Panc1 (cell line): ENCODE data around the gene NRCAM. TPM values are rescaled to one million over a fixed set of nuclear protein-coding genes. Genes with fewer than 3 reads are reported as not detected.

ENCODE experiments used
- ATAC-seq: fragments of 200-7000 bp; cut with Tn5 transposase; 2 replicates; pipeline ENCODE4 v1.9.1; 2020; ENCODE audit warnings: mild to moderate bottlenecking, moderate library complexity
- BruUV-seq: library from RNA; stranded (reverse); fragments of 400-500 nt; replicated peaks from 2 replicates; lab custom pipeline; 2021; lab: Mats Ljungman, UMichigan
- CTCF ChIA-PET: fragments of 300-600 bp; sonication (Branson Sonifier 250); formaldehyde crosslinking; loops from one replicate; lab custom pipeline; 2022; ENCODE audit warnings: antibody characterized with exemption; lab: Charles Lee
- POLR2A ChIA-PET: fragments of 300-600 bp; sonication (Branson Sonifier 250); formaldehyde crosslinking; loops from one replicate; lab custom pipeline; 2022; ENCODE audit warnings: antibody characterized with exemption; lab: Charles Lee
- DNase-seq: peaks from one replicate; pipeline ENCODE4 v3.0.0-alpha.2; 2010; ENCODE audit warnings: low read depth, low spot score
- H3K27ac ChIP-seq: 2 replicates; pipeline ENCODE4 v1.5.1; 2011; ENCODE audit warnings: mild to moderate bottlenecking, low read length, inconsistent platforms
- H3K27me3 ChIP-seq: fragments of 200-500 bp; sonication (Bioruptor generic); 2 replicates; pipeline ENCODE4 v1.6.0; 2014; ENCODE audit warnings: low read length, inconsistent platforms; ENCODE audit not compliant: control insufficient read depth, insufficient read depth
- H3K36me3 ChIP-seq: fragments of 200-500 bp; sonication (Bioruptor generic); 2 replicates; pipeline ENCODE4 v1.5.1; 2014; ENCODE audit warnings: inconsistent platforms, mild to moderate bottlenecking, low read length, moderate library complexity; ENCODE audit not compliant: control insufficient read depth, insufficient read depth
- H3K4me1 ChIP-seq: 2 replicates; pipeline ENCODE4 v1.5.1; 2011; ENCODE audit warnings: inconsistent platforms, mild to moderate bottlenecking, low read length, moderate library complexity; ENCODE audit not compliant: control insufficient read depth, insufficient read depth
- H3K4me3 ChIP-seq, 2 experiments: 2 replicates each; pipeline ENCODE4 v1.5.1; 2011 to 2012; ENCODE audit warnings: low read depth in 2 of 2, low read length in 2 of 2, mild to moderate bottlenecking in 2 of 2, inconsistent platforms in 1 of 2, moderate library complexity in 1 of 2
- H3K9me3 ChIP-seq: fragments of 200-500 bp; sonication (Bioruptor generic); 2 replicates; pipeline ENCODE4 v1.5.1; 2014; ENCODE audit warnings: low read depth, mild to moderate bottlenecking, inconsistent platforms, low read length, moderate library complexity; ENCODE audit not compliant: control insufficient read depth, insufficient read depth
- POLR2AphosphoS5 ChIP-seq: IDR thresholded peaks from 2 replicates; pipeline ENCODE4 v1.6.1; 2012; ENCODE audit warnings: mild to moderate bottlenecking, low read depth, low read length, moderate library complexity
- SIN3A ChIP-seq: IDR thresholded peaks from 2 replicates; pipeline ENCODE4 v1.6.1; 2012; ENCODE audit warnings: low read depth, mild to moderate bottlenecking, low read length, moderate library complexity, borderline replicate concordance; ENCODE audit not compliant: insufficient read depth
- TCF7L2 ChIP-seq: IDR thresholded peaks from 2 replicates; pipeline ENCODE4 v1.6.1; 2011; ENCODE audit warnings: mild to moderate bottlenecking, low read depth, low read length, inconsistent platforms
- in situ Hi-C: cut with HindIII; loops from 2 replicates; pipeline ENCODE4 v1.10.0; 2016; ENCODE audit warnings: low sequenced_read_pairs, low pct_unique_long_range_greater_than_20kb
- intact Hi-C: fragments of 100-400 bp; cut with micrococcal nuclease; formaldehyde crosslinking; loops from one replicate; pipeline ENCODE4 v1.10.0; 2022; ENCODE audit not compliant: unreplicated experiment
- total RNA-seq: library from RNA; stranded (reverse); gene quantifications from one replicate; pipeline ENCODE4 v1.2.1, GENCODE V29; 2021; ENCODE audit not compliant: unreplicated experiment
- TF ChIP-seq, protein P1 (sequence below): fragments of 450-650 bp; IDR thresholded peaks from 2 replicates; pipeline ENCODE4 v1.5.1; 2017; ENCODE audit warnings: mild to moderate bottlenecking
- TF ChIP-seq, protein P2 (sequence below), 2 experiments: IDR thresholded peaks; 2 replicates each; pipeline ENCODE4 v1.6.1; 2011 to 2012; ENCODE audit warnings: low read depth in 2 of 2, control low read depth in 1 of 2, low read length in 1 of 2, mild to moderate bottlenecking in 1 of 2, moderate library complexity in 1 of 2; ENCODE audit not compliant: insufficient read depth in 1 of 2

NRCAM gene
- total RNA-seq, 1 experiment from 2014 or later: 0.21 TPM

DNA sequence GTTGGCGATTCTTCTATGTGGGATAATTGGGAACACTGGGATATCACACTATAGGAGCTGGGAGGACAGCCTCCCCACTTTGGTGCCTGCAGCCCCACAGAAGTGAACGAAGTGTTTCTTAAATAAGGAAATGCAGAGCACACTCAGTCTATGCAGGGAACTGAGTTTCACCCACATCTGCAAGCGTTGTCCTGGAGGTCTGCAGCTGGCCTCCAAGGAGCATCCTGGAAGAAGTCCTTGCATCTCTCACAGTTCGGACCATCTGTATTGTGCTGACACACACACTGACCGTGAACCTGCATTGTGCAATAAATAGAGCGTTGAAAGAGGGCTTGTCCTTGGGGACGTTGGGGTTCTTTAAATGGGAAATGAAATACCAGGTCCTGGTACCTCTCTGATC is 351.9 kb downstream of the NRCAM start:
- no TSS peak for BruUV-seq
- CTCF ChIA-PET: interaction anchor here (0.7 kb wide), 1 partner anchor 7 kb away, joined by 5 read pairs; no protein-coding TSS in a partner anchor
- no peaks in the 10 kb centered on the region for H3K36me3 ChIP-seq
- H3K27ac ChIP-seq: no peak overlapping the region
- H3K4me3 ChIP-seq: no peak overlapping the region
- no peaks in the 10 kb centered on the region for H3K27me3 ChIP-seq
- ATAC-seq (no peak), DNase-seq (no peak)
- POLR2A ChIA-PET: no interaction called here
- TF ChIP-seq SIN3A (no peak), POLR2AphosphoS5 (no peak), TCF7L2 (no peak)
- TF ChIP-seq, protein P1, sequence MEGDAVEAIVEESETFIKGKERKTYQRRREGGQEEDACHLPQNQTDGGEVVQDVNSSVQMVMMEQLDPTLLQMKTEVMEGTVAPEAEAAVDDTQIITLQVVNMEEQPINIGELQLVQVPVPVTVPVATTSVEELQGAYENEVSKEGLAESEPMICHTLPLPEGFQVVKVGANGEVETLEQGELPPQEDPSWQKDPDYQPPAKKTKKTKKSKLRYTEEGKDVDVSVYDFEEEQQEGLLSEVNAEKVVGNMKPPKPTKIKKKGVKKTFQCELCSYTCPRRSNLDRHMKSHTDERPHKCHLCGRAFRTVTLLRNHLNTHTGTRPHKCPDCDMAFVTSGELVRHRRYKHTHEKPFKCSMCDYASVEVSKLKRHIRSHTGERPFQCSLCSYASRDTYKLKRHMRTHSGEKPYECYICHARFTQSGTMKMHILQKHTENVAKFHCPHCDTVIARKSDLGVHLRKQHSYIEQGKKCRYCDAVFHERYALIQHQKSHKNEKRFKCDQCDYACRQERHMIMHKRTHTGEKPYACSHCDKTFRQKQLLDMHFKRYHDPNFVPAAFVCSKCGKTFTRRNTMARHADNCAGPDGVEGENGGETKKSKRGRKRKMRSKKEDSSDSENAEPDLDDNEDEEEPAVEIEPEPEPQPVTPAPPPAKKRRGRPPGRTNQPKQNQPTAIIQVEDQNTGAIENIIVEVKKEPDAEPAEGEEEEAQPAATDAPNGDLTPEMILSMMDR: no peak
- TF ChIP-seq, protein P2, sequence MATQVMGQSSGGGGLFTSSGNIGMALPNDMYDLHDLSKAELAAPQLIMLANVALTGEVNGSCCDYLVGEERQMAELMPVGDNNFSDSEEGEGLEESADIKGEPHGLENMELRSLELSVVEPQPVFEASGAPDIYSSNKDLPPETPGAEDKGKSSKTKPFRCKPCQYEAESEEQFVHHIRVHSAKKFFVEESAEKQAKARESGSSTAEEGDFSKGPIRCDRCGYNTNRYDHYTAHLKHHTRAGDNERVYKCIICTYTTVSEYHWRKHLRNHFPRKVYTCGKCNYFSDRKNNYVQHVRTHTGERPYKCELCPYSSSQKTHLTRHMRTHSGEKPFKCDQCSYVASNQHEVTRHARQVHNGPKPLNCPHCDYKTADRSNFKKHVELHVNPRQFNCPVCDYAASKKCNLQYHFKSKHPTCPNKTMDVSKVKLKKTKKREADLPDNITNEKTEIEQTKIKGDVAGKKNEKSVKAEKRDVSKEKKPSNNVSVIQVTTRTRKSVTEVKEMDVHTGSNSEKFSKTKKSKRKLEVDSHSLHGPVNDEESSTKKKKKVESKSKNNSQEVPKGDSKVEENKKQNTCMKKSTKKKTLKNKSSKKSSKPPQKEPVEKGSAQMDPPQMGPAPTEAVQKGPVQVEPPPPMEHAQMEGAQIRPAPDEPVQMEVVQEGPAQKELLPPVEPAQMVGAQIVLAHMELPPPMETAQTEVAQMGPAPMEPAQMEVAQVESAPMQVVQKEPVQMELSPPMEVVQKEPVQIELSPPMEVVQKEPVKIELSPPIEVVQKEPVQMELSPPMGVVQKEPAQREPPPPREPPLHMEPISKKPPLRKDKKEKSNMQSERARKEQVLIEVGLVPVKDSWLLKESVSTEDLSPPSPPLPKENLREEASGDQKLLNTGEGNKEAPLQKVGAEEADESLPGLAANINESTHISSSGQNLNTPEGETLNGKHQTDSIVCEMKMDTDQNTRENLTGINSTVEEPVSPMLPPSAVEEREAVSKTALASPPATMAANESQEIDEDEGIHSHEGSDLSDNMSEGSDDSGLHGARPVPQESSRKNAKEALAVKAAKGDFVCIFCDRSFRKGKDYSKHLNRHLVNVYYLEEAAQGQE (IDR thresholded peaks at IDR 0.05; ENCODE audit: insufficient read depth in 1 of 2, low read depth in 2 of 2, low read length in 1 of 2): no peak
- H3K4me1 ChIP-seq: no peaks in the 10 kb centered on the region
- no peaks in the 10 kb centered on the region for H3K9me3 ChIP-seq
- in situ Hi-C loops: no loop called here
- intact Hi-C loops: no loop called here

DNA sequence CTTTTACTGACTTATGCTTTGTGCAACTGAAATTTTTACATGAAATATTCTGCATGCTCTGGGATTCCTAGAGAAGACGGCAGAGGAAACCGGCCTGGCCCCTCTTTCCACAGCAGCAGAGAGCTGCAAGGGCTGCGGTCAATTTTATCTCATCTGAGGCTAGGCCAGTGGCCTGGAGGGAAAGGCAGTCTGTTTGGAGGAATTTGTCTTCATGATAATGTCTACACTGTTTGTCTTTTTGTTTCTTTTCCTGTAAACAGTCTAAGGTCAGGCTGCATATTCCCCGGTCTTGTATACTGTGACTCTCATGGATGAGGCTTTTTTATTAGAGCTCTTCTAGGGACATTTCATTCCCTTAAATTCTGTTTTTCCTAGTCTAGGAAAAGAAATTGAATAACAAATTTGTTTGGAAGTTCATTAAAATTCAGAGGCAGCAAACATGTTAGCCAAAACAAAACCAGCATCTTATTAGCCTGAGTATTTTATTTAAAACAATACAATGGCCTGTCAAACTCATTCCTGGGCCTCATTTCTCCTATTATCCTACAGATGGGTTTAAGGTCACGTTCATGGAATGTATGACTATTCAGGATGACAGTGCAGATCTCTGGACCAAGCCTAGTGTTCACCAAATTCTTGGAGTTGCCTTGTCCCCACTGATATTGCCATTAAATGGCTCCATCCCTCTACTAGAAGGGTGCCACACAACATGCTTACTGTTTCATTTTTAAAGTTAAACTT is 352.5 kb downstream of the NRCAM start:
- no peaks in the 10 kb centered on the region for H3K36me3 ChIP-seq
- no peak for DNase-seq

More for the DNA sequence above, 352.5 kb downstream of the NRCAM start:
- BruUV-seq: no TSS peak
- no peak overlapping the region for H3K27ac ChIP-seq
- H3K27me3 ChIP-seq: no peaks in the 10 kb centered on the region
- ChIA-PET POLR2A (no interaction called here), CTCF (no interaction called here)
- H3K9me3 ChIP-seq: no peaks in the 10 kb centered on the region
- no peaks in the 10 kb centered on the region for H3K4me1 ChIP-seq
- TF ChIP-seq TCF7L2: no peak
- no peak for TF ChIP-seq POLR2AphosphoS5
- TF ChIP-seq, protein P1: no peak
- TF ChIP-seq, protein P2 (IDR thresholded peaks at IDR 0.05; ENCODE audit: insufficient read depth in 1 of 2, low read depth in 2 of 2, low read length in 1 of 2): no peak
- TF ChIP-seq SIN3A: no peak
- intact Hi-C loops: no loop called here
- no peak for ATAC-seq
- H3K4me3 ChIP-seq: no peak overlapping the region
- in situ Hi-C loops: no loop called here
